HEK293T (cell line): ENCODE measurements around the gene CYP1A2.

Source experiments
- CTCF ChIA-PET: fragments of 350-600 bp; formaldehyde crosslinking; extraction: SDS; loops from one replicate; lab custom pipeline; 2021; ENCODE audit warnings: antibody characterized with exemption, inconsistent platforms; lab: Yijun Ruan, JAX
- POLR2A ChIA-PET: fragments of 350-600 bp; formaldehyde crosslinking; extraction: SDS; loops from one replicate; lab custom pipeline; 2020; ENCODE audit warnings: antibody characterized with exemption, inconsistent platforms; lab: Yijun Ruan, JAX
- DNase-seq: peaks from one replicate; pipeline ENCODE4 v3.0.0; 2012; ENCODE audit warnings: mixed read lengths; ENCODE audit errors: extremely low spot score
- ARNT ChIP-seq: fragments of 450-650 bp; IDR thresholded peaks from 2 replicates; pipeline ENCODE4 v1.6.1; 2017; ENCODE audit warnings: mild to moderate bottlenecking
- BHLHE40 ChIP-seq: fragments of 450-650 bp; IDR thresholded peaks from 2 replicates; pipeline ENCODE4 v1.6.1; 2016; ENCODE audit warnings: mild to moderate bottlenecking, moderate library complexity, borderline replicate concordance
- CTBP1 ChIP-seq: fragments of 450-650 bp; IDR thresholded peaks from 2 replicates; pipeline ENCODE4 v1.6.1; 2016; ENCODE audit warnings: borderline replicate concordance
- ELF4 ChIP-seq: fragments of 450-650 bp; IDR thresholded peaks from 2 replicates; pipeline ENCODE4 v1.6.1; 2017; ENCODE audit warnings: antibody characterized with exemption
- FOXA1 ChIP-seq: fragments of 450-650 bp; IDR thresholded peaks from 2 replicates; pipeline ENCODE4 v1.6.1; 2016; ENCODE audit warnings: mild to moderate bottlenecking
- FOXK2 ChIP-seq: fragments of 450-650 bp; IDR thresholded peaks from 2 replicates; pipeline ENCODE4 v1.6.1; 2016; ENCODE audit warnings: mild to moderate bottlenecking
- FOXM1 ChIP-seq: fragments of 450-650 bp; IDR thresholded peaks from 2 replicates; pipeline ENCODE4 v1.6.1; 2017; ENCODE audit warnings: mild to moderate bottlenecking, borderline replicate concordance
- HDGF ChIP-seq: fragments of 450-650 bp; IDR thresholded peaks from 2 replicates; pipeline ENCODE4 v1.6.1; 2017; ENCODE audit warnings: antibody characterized with exemption, borderline replicate concordance
- L3MBTL2 ChIP-seq: fragments of 450-650 bp; conservative IDR thresholded peaks from 2 replicates; pipeline ENCODE4 v1.6.1; 2016; ENCODE audit warnings: mild to moderate bottlenecking
- LEF1 ChIP-seq: fragments of 450-650 bp; IDR thresholded peaks from 2 replicates; pipeline ENCODE4 v1.6.1; 2017; ENCODE audit warnings: mild to moderate bottlenecking, borderline replicate concordance
- NFRKB ChIP-seq: fragments of 450-650 bp; IDR thresholded peaks from 2 replicates; pipeline ENCODE4 v1.6.1; 2016; ENCODE audit warnings: mild to moderate bottlenecking, moderate library complexity
- PKNOX1 ChIP-seq: fragments of 450-650 bp; IDR thresholded peaks from 2 replicates; pipeline ENCODE4 v1.6.1; 2016
- SP1 ChIP-seq: fragments of 450-650 bp; IDR thresholded peaks from 2 replicates; pipeline ENCODE4 v1.6.1; 2017
- SUZ12 ChIP-seq: fragments of 450-650 bp; IDR thresholded peaks from 2 replicates; pipeline ENCODE4 v1.6.1; 2016; ENCODE audit warnings: mild to moderate bottlenecking
- TARDBP ChIP-seq: fragments of 450-650 bp; IDR thresholded peaks from 2 replicates; pipeline ENCODE4 v1.6.1; 2016
- ZNF384 ChIP-seq: fragments of 450-650 bp; IDR thresholded peaks from 2 replicates; pipeline ENCODE4 v1.6.1; 2016

Gene CYP1A2

GRCh38 chr15:74799255-74799855, 50.7 kb downstream of the CYP1A2 start:
- TF ChIP-seq PKNOX1: no peak
- no peak for TF ChIP-seq LEF1
- no peak for TF ChIP-seq TARDBP
- TF ChIP-seq ELF4: no peak
- no peak for TF ChIP-seq ZNF384
- TF ChIP-seq CTBP1: no peak
- no peak for TF ChIP-seq BHLHE40
- TF ChIP-seq FOXM1: no peak
- TF ChIP-seq HDGF: no peak
- no peak for TF ChIP-seq L3MBTL2
- no peak for TF ChIP-seq FOXA1
- TF ChIP-seq ARNT: no peak
- no peak for TF ChIP-seq SUZ12
- no peak for TF ChIP-seq SP1
- no peak for TF ChIP-seq FOXK2
- no peak for TF ChIP-seq NFRKB
- DNase-seq: no peak
- CTCF ChIA-PET: interaction anchor here (0.7 to 1.5 kb wide), 13 partner anchors 9 to 168 kb away, joined by 3 to 11 read pairs (median 4); partner anchors contain the start of gene CSK
- POLR2A ChIA-PET: interaction anchor here (0.6 to 0.8 kb wide), 3 partner anchors 10 to 40 kb away, joined by 3 read pairs; no protein-coding TSS in a partner anchor

GRCh38 chr15:74799856-74800558, 51.4 kb downstream of the CYP1A2 start:
- ChIA-PET CTCF (interaction anchor here (0.7 to 1.5 kb wide), 17 partner anchors 8 to 168 kb away, joined by 3 to 11 read pairs (median 5); partner anchors contain the start of gene CSK), POLR2A (interaction anchor here (0.6 to 0.8 kb wide), 3 partner anchors 9 to 40 kb away, joined by 3 read pairs; no protein-coding TSS in a partner anchor)
- DNase-seq: peak; percentile 93
- peak; percentile 96 for TF ChIP-seq HDGF
- TF ChIP-seq FOXK2: no peak

- POLR2A ChIA-PET: no interaction called here
- DNase-seq: no peak
- CTCF ChIA-PET: interaction anchor here (0.7 to 1.2 kb wide), 6 partner anchors 9 to 40 kb away, joined by 3 to 6 read pairs (median 4); no protein-coding TSS in a partner anchor
- TF ChIP-seq FOXK2 (no peak), ELF4 (no peak), SUZ12 (no peak), BHLHE40 (no peak), ZNF384 (no peak), LEF1 (no peak)
These were observed 52.0 kb downstream of the CYP1A2 start for GRCh38 chr15:74800559-74801094.

GRCh38 chr15:74801311-74801997, 52.8 kb downstream of the CYP1A2 start:
- ChIA-PET POLR2A (no interaction called here), CTCF (interaction anchor here (1.1 to 1.2 kb wide), 3 partner anchors 10 to 32 kb away, joined by 4 to 6 read pairs (median 5); no protein-coding TSS in a partner anchor)
- TF ChIP-seq CTBP1: no peak
- TF ChIP-seq SUZ12: no peak
- TF ChIP-seq TARDBP: no peak

GRCh38 chr15:74802290-74802689, 53.6 kb downstream of the CYP1A2 start:
- POLR2A ChIA-PET: no interaction called here
- CTCF ChIA-PET: no interaction called here
- no peak for DNase-seq
- TF ChIP-seq SUZ12: no peak
- TF ChIP-seq TARDBP: no peak

More at GRCh38 chr15:74801311-74801997, 52.8 kb downstream of the CYP1A2 start:
- DNase-seq: no peak

GRCh38 chr15:74802862-74803447, 54.3 kb downstream of the CYP1A2 start:
- CTCF ChIA-PET: no interaction called here
- TF ChIP-seq SUZ12 (no peak), LEF1 (no peak), ARNT (no peak), FOXM1 (no peak), BHLHE40 (no peak), L3MBTL2 (no peak), HDGF (no peak), PKNOX1 (no peak), NFRKB (no peak)
- POLR2A ChIA-PET: interaction anchor here (1.3 to 1.6 kb wide), 2 partner anchors 15 to 43 kb away, joined by 4 read pairs; no protein-coding TSS in a partner anchor
- DNase-seq: no peak
